ENCODE measurements around the gene PSMB1. TPM values are rescaled to one million over a fixed set of nuclear protein-coding genes. Genes with fewer than 3 reads are reported as not detected.
"Not testable (repeated sequence)": the region's sequence is repeated elsewhere in the genome, so short reads cannot be mapped to it uniquely, and the experiment has no call there.

PSMB1 gene
- total RNA-seq, 2 donors from 2014 or later, result 125 to 140 TPM

- ATAC-seq (peak; percentile 27 to 83), DNase-seq (no peak)
- intact Hi-C loops (cut with DNase I), result no loop called here
These were observed 10.9 kb downstream of the PSMB1 start for GRCh38 chr6:170542031-170542719.

- intact Hi-C loops (cut with DNase I), result loop anchor here in 1 of 2 donors (10.0 kb wide), 1 partner anchor 1583 kb away; no protein-coding TSS in a partner anchor
- no peak for ATAC-seq
- no peak for DNase-seq
These were observed 15.8 kb downstream of the PSMB1 start for GRCh38 chr6:170537329-170537728.

- intact Hi-C loops (cut with DNase I), result loop anchor here in 1 of 2 donors (10.0 kb wide), 1 partner anchor 1582 kb away; no protein-coding TSS in a partner anchor
- no peak for ATAC-seq
These were observed 16.4 kb downstream of the PSMB1 start for GRCh38 chr6:170536671-170537070.

GRCh38 chr6:170535004-170535403 lies 18.1 kb downstream of the PSMB1 start:
- ATAC-seq (no peak), DNase-seq (no peak)
- intact Hi-C loops (cut with DNase I), result loop anchor here in 1 of 2 donors (10.0 kb wide), 1 partner anchor 1580 kb away; no protein-coding TSS in a partner anchor

More at GRCh38 chr6:170536671-170537070, 16.4 kb downstream of the PSMB1 start:
- DNase-seq, result no peak

GRCh38 chr6:170533792-170534191 lies 19.3 kb downstream of the PSMB1 start:
- DNase-seq, result no peak
- intact Hi-C loops (cut with DNase I), result loop anchor here in 1 of 2 donors (10.0 kb wide), 1 partner anchor 1579 kb away; no protein-coding TSS in a partner anchor
- no peak for ATAC-seq

- ATAC-seq, result no peak
- no peak for DNase-seq
- intact Hi-C loops (cut with DNase I), result loop anchor here in 1 of 2 donors (10.0 kb wide), 1 partner anchor 1578 kb away; no protein-coding TSS in a partner anchor
These were observed 20.1 kb downstream of the PSMB1 start for GRCh38 chr6:170532867-170533488.

GRCh38 chr6:170529839-170530469 lies 23.2 kb downstream of the PSMB1 start:
- intact Hi-C loops (cut with DNase I), result loop anchor here (1.0 to 10.0 kb wide), 6 partner anchors 233 to 1575 kb away; partner anchors contain the start of gene DLL1 (in 1 of the 2)
- ATAC-seq (peak; percentile 87 to 89), DNase-seq (peak; percentile 82)

GRCh38 chr6:170527995-170528394 lies 25.1 kb downstream of the PSMB1 start:
- ATAC-seq, DNase-seq: not testable (repeated sequence)
- intact Hi-C loops (cut with DNase I), result loop anchor here (5.0 to 10.0 kb wide), 4 partner anchors 231 to 736 kb away; partner anchors contain the start of gene DLL1 (in 1 of the 2)

GRCh38 chr6:170525795-170526194 lies 27.3 kb downstream of the PSMB1 start:
- intact Hi-C loops (cut with DNase I), result loop anchor here (5.0 to 10.0 kb wide), 4 partner anchors 228 to 733 kb away; partner anchors contain the start of gene DLL1 (in 1 of the 2)
- ATAC-seq, result no peak
- no peak for DNase-seq

GRCh38 chr6:170524172-170524502 lies 29.0 kb downstream of the PSMB1 start:
- DNase-seq (peak; percentile 32), ATAC-seq (peak; percentile 88 to 89)
- intact Hi-C loops (cut with DNase I), result loop anchor here in 1 of 2 donors (10.0 kb wide), 2 partner anchors 229 to 689 kb away; partner anchors contain the start of gene DLL1

- DNase-seq, result no peak
- ATAC-seq, result peak; percentile 92
- intact Hi-C loops (cut with DNase I), result loop anchor here in 1 of 2 donors (10.0 kb wide), 2 partner anchors 229 to 689 kb away; partner anchors contain the start of gene DLL1
These were observed 29.6 kb downstream of the PSMB1 start for GRCh38 chr6:170523256-170524171.

GRCh38 chr6:170522565-170523183 lies 30.4 kb downstream of the PSMB1 start:
- DNase-seq (peak; percentile 28), ATAC-seq (peak; percentile 69 to 75)
- intact Hi-C loops (cut with DNase I), result loop anchor here in 1 of 2 donors (10.0 kb wide), 2 partner anchors 228 to 688 kb away; partner anchors contain the start of gene DLL1

GRCh38 chr6:170516783-170517616 lies 36.1 kb downstream of the PSMB1 start:
- DNase-seq (peak; percentile 42), ATAC-seq (peak; percentile 53 to 78)

GRCh38 chr6:170514908-170515307 lies 38.2 kb downstream of the PSMB1 start:
- intact Hi-C loops (cut with DNase I), result loop anchor here in 1 of 2 donors (5.0 kb wide), 1 partner anchor 553 kb away; no protein-coding TSS in a partner anchor
- no peak for ATAC-seq
- no peak for DNase-seq

More at GRCh38 chr6:170516783-170517616, 36.1 kb downstream of the PSMB1 start:
- intact Hi-C loops (cut with DNase I), result loop anchor here in 1 of 2 donors (5.0 kb wide), 1 partner anchor 555 kb away; no protein-coding TSS in a partner anchor

GRCh38 chr6:170512249-170512648 lies 40.9 kb downstream of the PSMB1 start:
- DNase-seq (no peak), ATAC-seq (no peak)
- intact Hi-C loops (cut with DNase I), result no loop called here

GRCh38 chr6:170510631-170511030 lies 42.5 kb downstream of the PSMB1 start:
- no peak for ATAC-seq
- intact Hi-C loops (cut with DNase I), result no loop called here
- no peak for DNase-seq

GRCh38 chr6:170509723-170510018 lies 43.4 kb downstream of the PSMB1 start:
- ATAC-seq (no peak), DNase-seq (no peak)
- intact Hi-C loops (cut with DNase I), result no loop called here
